ENCODE data around the gene SOST. TPM values are rescaled to one million over a fixed set of nuclear protein-coding genes. Genes with fewer than 3 reads are reported as not detected.

SOST gene
- total RNA-seq, 1 donor from 2014 or later: not detected

- DNase-seq (ENCODE audit: low read depth): no peak
- TF ChIP-seq CTCF (conservative IDR thresholded peaks at IDR 0.05; ENCODE audit: low read depth, low read length): no peak
- no peak overlapping the region for H3K4me3 ChIP-seq (ENCODE audit: low read depth, low read length)
These were observed 14.5 kb upstream of the SOST start for GRCh38 chr17:43772877-43773648.

GRCh38 chr17:43771463-43771862, 12.9 kb upstream of the SOST start:
- no peak overlapping the region for H3K4me3 ChIP-seq (ENCODE audit: low read depth, low read length)
- DNase-seq (ENCODE audit: low read depth): no peak
- TF ChIP-seq CTCF (conservative IDR thresholded peaks at IDR 0.05; ENCODE audit: low read depth, low read length): no peak

- DNase-seq (ENCODE audit: low read depth): no peak
- TF ChIP-seq CTCF (conservative IDR thresholded peaks at IDR 0.05; ENCODE audit: low read depth, low read length): no peak
- no peak overlapping the region for H3K4me3 ChIP-seq (ENCODE audit: low read depth, low read length)
These were observed 12.4 kb upstream of the SOST start for GRCh38 chr17:43770957-43771356.

- DNase-seq (ENCODE audit: low read depth): no peak
- no peak overlapping the region for H3K4me3 ChIP-seq (ENCODE audit: low read depth, low read length)
- TF ChIP-seq CTCF (conservative IDR thresholded peaks at IDR 0.05; ENCODE audit: low read depth, low read length): no peak
These were observed 11.3 kb upstream of the SOST start for GRCh38 chr17:43769859-43770258.

- no peak overlapping the region for H3K4me3 ChIP-seq (ENCODE audit: low read depth, low read length)
- no peak for DNase-seq (ENCODE audit: low read depth)
- no peak for TF ChIP-seq CTCF (conservative IDR thresholded peaks at IDR 0.05; ENCODE audit: low read depth, low read length)
These were observed 10.8 kb upstream of the SOST start for GRCh38 chr17:43769426-43769825.

GRCh38 chr17:43768943-43769342, 10.4 kb upstream of the SOST start:
- no peak overlapping the region for H3K4me3 ChIP-seq (ENCODE audit: low read depth, low read length)
- no peak for DNase-seq (ENCODE audit: low read depth)
- TF ChIP-seq CTCF (conservative IDR thresholded peaks at IDR 0.05; ENCODE audit: low read depth, low read length): no peak

- no peak for DNase-seq (ENCODE audit: low read depth)
- H3K4me3 ChIP-seq (ENCODE audit: low read depth, low read length): no peak overlapping the region
- TF ChIP-seq CTCF (conservative IDR thresholded peaks at IDR 0.05; ENCODE audit: low read depth, low read length): no peak
These were observed 9.8 kb upstream of the SOST start for GRCh38 chr17:43768382-43768781.
